H4 (cell line): ENCODE measurements around the gene EPS8L3. TPM values are rescaled to one million over a fixed set of nuclear protein-coding genes. Genes with fewer than 3 reads are reported as not detected.
A peak's percentile ranks its signal among the peaks of the same experiment; 100 is the strongest.

Experiments used
- DNase-seq: peaks from one replicate; pipeline ENCODE4 v3.0.0-alpha.2; 2015; ENCODE audit warnings: low spot score
- total RNA-seq: library from RNA; depleted of rRNA; stranded (reverse); fragments of >200 nt; shearing (Covaris generic); gene quantifications from 2 replicates; pipeline ENCODE4 v1.2.3, GENCODE V29; 2014

EPS8L3 gene
- total RNA-seq, 1 experiment from 2014 or later: not detected

- DNase-seq: peak; percentile 56
Observed at GRCh38 chr1:109739738-109740614, 23.7 kb downstream of the EPS8L3 start.

- no peak for DNase-seq
Observed at GRCh38 chr1:109733236-109733870, 30.4 kb downstream of the EPS8L3 start.

- DNase-seq: no peak
Observed at GRCh38 chr1:109732390-109732881, 31.3 kb downstream of the EPS8L3 start.

- no peak for DNase-seq
Observed at GRCh38 chr1:109730666-109731065, 33.1 kb downstream of the EPS8L3 start.

- DNase-seq: no peak
Observed at GRCh38 chr1:109728870-109729269, 34.9 kb downstream of the EPS8L3 start.

GRCh38 chr1:109726728-109727373 is 36.9 kb downstream of the EPS8L3 start:
- no peak for DNase-seq

GRCh38 chr1:109726007-109726406 is 37.7 kb downstream of the EPS8L3 start:
- DNase-seq: no peak

- DNase-seq: no peak
Observed at GRCh38 chr1:109725510-109725909, 38.2 kb downstream of the EPS8L3 start.

GRCh38 chr1:109724933-109725332 is 38.8 kb downstream of the EPS8L3 start:
- no peak for DNase-seq

GRCh38 chr1:109722908-109723691 is 40.6 kb downstream of the EPS8L3 start:
- DNase-seq: no peak

GRCh38 chr1:109721971-109722370 is 41.8 kb downstream of the EPS8L3 start:
- DNase-seq: no peak

GRCh38 chr1:109721042-109721441 is 42.7 kb downstream of the EPS8L3 start:
- DNase-seq: no peak

- DNase-seq: no peak
Observed at GRCh38 chr1:109719337-109719837, 44.3 kb downstream of the EPS8L3 start.

GRCh38 chr1:109718495-109718894 is 45.2 kb downstream of the EPS8L3 start:
- DNase-seq: no peak

- DNase-seq: no peak
Observed at GRCh38 chr1:109717729-109718128, 46.0 kb downstream of the EPS8L3 start.

- DNase-seq: no peak
Observed at GRCh38 chr1:109716570-109717090, 47.1 kb downstream of the EPS8L3 start.

GRCh38 chr1:109716121-109716520 is 47.6 kb downstream of the EPS8L3 start:
- peak; percentile 1 for DNase-seq

- DNase-seq: peak; percentile 1
Observed at GRCh38 chr1:109714661-109715372, 48.9 kb downstream of the EPS8L3 start.

GRCh38 chr1:109713636-109714035 is 50.1 kb downstream of the EPS8L3 start:
- DNase-seq: peak; percentile 1

GRCh38 chr1:109712321-109712864 is 51.3 kb downstream of the EPS8L3 start:
- DNase-seq: peak; percentile 1
